ENCODE results near the gene SLC6A6.

- no peak for TF ChIP-seq CTCF (conservative IDR thresholded peaks at IDR 0.05; ENCODE audit: low read depth in 2 of 2)
- TF ChIP-seq JUNB (IDR thresholded peaks at IDR 0.05; ENCODE audit: unreplicated experiment) = no peak
- no peak for TF ChIP-seq REST (IDR thresholded peaks at IDR 0.05; ENCODE audit: unreplicated experiment)
- TF ChIP-seq EZH2 (IDR thresholded peaks at IDR 0.05; ENCODE audit: low read depth, unreplicated experiment) = no peak
- TF ChIP-seq POLR2AphosphoS5 (IDR thresholded peaks at IDR 0.05; ENCODE audit: low read depth) = no peak
- TF ChIP-seq STAT1 (IDR thresholded peaks at IDR 0.05; ENCODE audit: unreplicated experiment) = no peak
Measured at GRCh38 chr3:14363991-14364390, 38.4 kb upstream of the SLC6A6 start.

Measured in GM23338 (cell line).